Keratinocyte (primary cell): ENCODE measurements around the gene ULK4. TPM values are rescaled to one million over a fixed set of nuclear protein-coding genes. Genes with fewer than 3 reads are reported as not detected.

Source experiments
- DNase-seq: peaks from one replicate; pipeline ENCODE4 v3.0.0-alpha.2; 2011; ENCODE audit warnings: low read depth, missing footprints, low spot score
- FAIRE-seq: peaks from 2 replicates; lab custom pipeline; 2011; peaks lifted over from hg19 to GRCh38; lab: Jason Lieb, UNC
- H2AFZ ChIP-seq: 2 replicates; pipeline ENCODE4 v1.6.0; 2012; ENCODE audit warnings: low read length, control low read depth, inconsistent platforms; ENCODE audit not compliant: control insufficient read depth
- H3K27ac ChIP-seq: 2 replicates; pipeline ENCODE4 v1.5.1; 2011; ENCODE audit warnings: low read length; ENCODE audit not compliant: control insufficient read depth, insufficient read depth
- H3K27me3 ChIP-seq: 3 replicates; pipeline ENCODE4 v1.6.0; 2011; ENCODE audit warnings: low read length; ENCODE audit not compliant: control insufficient read depth, insufficient read depth; ENCODE audit errors: extremely low read depth
- H3K36me3 ChIP-seq, 2 experiments: 2 replicates in 1 of 2; 3 replicates in 1 of 2; pipeline ENCODE4 v1.5.1; 2011; ENCODE audit warnings: low read length in 2 of 2, mild to moderate bottlenecking in 1 of 2; ENCODE audit not compliant: control insufficient read depth in 2 of 2, insufficient read depth in 2 of 2; ENCODE audit errors: extremely low read depth in 1 of 2
- H3K4me1 ChIP-seq: 3 replicates; pipeline ENCODE4 v1.5.1; 2011; ENCODE audit warnings: low read length; ENCODE audit not compliant: control insufficient read depth, insufficient read depth; ENCODE audit errors: extremely low read depth
- H3K4me2 ChIP-seq: 3 replicates; pipeline ENCODE4 v1.6.0; 2011; ENCODE audit warnings: low read depth, low read length; ENCODE audit not compliant: control insufficient read depth, insufficient read depth; ENCODE audit errors: extremely low read depth
- H3K4me3 ChIP-seq, 3 experiments: fragments of 200-600 bp in 1 of 3; sonication (generic) in 1 of 3; 2 replicates in 2 of 3; 3 replicates in 1 of 3; pipeline ENCODE4 v1.5.1; 2011 to 2016; ENCODE audit warnings: low read length in 3 of 3, mild to moderate bottlenecking in 3 of 3, control low read depth in 2 of 3, inconsistent platforms in 1 of 3, low read depth in 1 of 3, mixed read lengths in 1 of 3, mixed run types in 1 of 3, moderate library complexity in 1 of 3; ENCODE audit not compliant: control insufficient read depth in 2 of 3, insufficient read depth in 2 of 3; ENCODE audit errors: extremely low read depth in 1 of 3
- H3K79me2 ChIP-seq: 2 replicates; pipeline ENCODE4 v1.6.0; 2012; ENCODE audit warnings: low read length; ENCODE audit not compliant: control insufficient read depth, insufficient read depth
- H3K9ac ChIP-seq: 3 replicates; pipeline ENCODE4 v1.6.0; 2011; ENCODE audit warnings: low read length; ENCODE audit not compliant: control insufficient read depth, insufficient read depth; ENCODE audit errors: extremely low read depth
- H3K9me1 ChIP-seq: 3 replicates; pipeline ENCODE4 v1.6.0; 2011; ENCODE audit warnings: low read length; ENCODE audit not compliant: control insufficient read depth, insufficient read depth; ENCODE audit errors: extremely low read depth
- H3K9me3 ChIP-seq: 2 replicates; pipeline ENCODE4 v1.5.1; 2012; ENCODE audit warnings: low read depth, low read length; ENCODE audit not compliant: control insufficient read depth
- H4K20me1 ChIP-seq: 3 replicates; pipeline ENCODE4 v1.6.0; 2011; ENCODE audit warnings: low read length; ENCODE audit not compliant: control insufficient read depth, insufficient read depth; ENCODE audit errors: extremely low read depth
- EZH2 ChIP-seq: IDR thresholded peaks from one replicate; pipeline ENCODE4 v1.6.1; 2012; ENCODE audit warnings: inconsistent platforms, mild to moderate bottlenecking, low read length, moderate library complexity
- dilution Hi-C: fragments of 300-500 bp; cut with MboI; formaldehyde crosslinking; loops from one replicate; pipeline ENCODE4 v1.7.0; 2020; ENCODE audit warnings: low sequenced_read_pairs; ENCODE audit not compliant: extremely low pct_ligation_motif_present
- polyA plus RNA-seq, 5 experiments: library from polyadenylated mRNA; depleted of rRNA in 3 of 5; stranded (reverse) in 3 of 5; stranded (forward) in 1 of 5; unstranded in 1 of 5; fragments of >200 nt; gene quantifications; 1 replicate in 1 of 5; 2 replicates in 3 of 5; 3 replicates in 1 of 5; pipeline versions ENCODE4 v1.2.1 to v1.2.3, GENCODE V29; 2011 to 2012; ENCODE audit warnings: missing spikeins in 2 of 5, low read depth in 1 of 5, low replicate concordance in 1 of 5
- TF ChIP-seq, protein P1 (sequence below), 3 experiments: IDR thresholded peaks in 1 of 3; conservative IDR thresholded peaks in 1 of 3; optimal IDR thresholded peaks in 1 of 3; 2 replicates in 2 of 3; 3 replicates in 1 of 3; pipeline versions ENCODE3 to v1.5.1; 2011; ENCODE audit warnings: low read length in 3 of 3, mild to moderate bottlenecking in 3 of 3, moderate library complexity in 2 of 3, control low read depth in 1 of 3, inconsistent platforms in 1 of 3; ENCODE audit not compliant: insufficient read depth in 2 of 3; ENCODE audit errors: extremely low read depth in 1 of 3

The ULK4 gene
- polyA plus RNA-seq, 1 donor (not counting 4 experiments of a cell fraction or from before 2014, with no cell fraction given), result 6.1 TPM

DNA sequence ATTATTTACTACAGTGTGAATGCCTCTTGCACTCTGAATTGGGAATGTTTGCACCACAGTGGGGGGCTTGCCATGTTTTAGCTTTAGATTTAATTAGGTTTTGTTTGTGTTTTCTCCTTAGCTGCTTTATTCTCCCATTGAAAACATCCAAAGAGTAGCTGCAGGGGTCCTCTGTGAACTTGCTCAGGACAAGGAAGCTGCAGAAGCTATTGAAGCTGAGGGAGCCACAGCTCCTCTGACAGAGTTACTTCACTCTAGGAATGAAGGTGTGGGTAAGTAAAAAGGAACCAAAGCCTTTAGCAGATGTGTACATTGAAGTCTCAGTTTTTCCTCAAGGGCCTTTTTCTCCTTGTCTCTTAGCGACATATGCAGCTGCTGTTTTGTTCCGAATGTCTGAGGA, 725.7 kb downstream of the ULK4 start:
- no peaks in the 10 kb centered on the region for H3K9me3 ChIP-seq
- no peak overlapping the region for H3K4me2 ChIP-seq
- DNase-seq, result no peak
- H3K36me3 ChIP-seq, result peaks cover 37 to 55% of the 10 kb centered on the region in 2 experiments
- no peak for FAIRE-seq
- H3K9me1 ChIP-seq, result no peaks in the 10 kb centered on the region
- H3K27ac ChIP-seq, result no peak overlapping the region
- H3K9ac ChIP-seq, result no peak overlapping the region
- H4K20me1 ChIP-seq, result no peaks in the 10 kb centered on the region
- peaks cover 11% of the 10 kb centered on the region for H3K79me2 ChIP-seq
- H3K4me3 ChIP-seq, result no peak overlapping the region
- no peak for TF ChIP-seq EZH2
- TF ChIP-seq, protein P1, sequence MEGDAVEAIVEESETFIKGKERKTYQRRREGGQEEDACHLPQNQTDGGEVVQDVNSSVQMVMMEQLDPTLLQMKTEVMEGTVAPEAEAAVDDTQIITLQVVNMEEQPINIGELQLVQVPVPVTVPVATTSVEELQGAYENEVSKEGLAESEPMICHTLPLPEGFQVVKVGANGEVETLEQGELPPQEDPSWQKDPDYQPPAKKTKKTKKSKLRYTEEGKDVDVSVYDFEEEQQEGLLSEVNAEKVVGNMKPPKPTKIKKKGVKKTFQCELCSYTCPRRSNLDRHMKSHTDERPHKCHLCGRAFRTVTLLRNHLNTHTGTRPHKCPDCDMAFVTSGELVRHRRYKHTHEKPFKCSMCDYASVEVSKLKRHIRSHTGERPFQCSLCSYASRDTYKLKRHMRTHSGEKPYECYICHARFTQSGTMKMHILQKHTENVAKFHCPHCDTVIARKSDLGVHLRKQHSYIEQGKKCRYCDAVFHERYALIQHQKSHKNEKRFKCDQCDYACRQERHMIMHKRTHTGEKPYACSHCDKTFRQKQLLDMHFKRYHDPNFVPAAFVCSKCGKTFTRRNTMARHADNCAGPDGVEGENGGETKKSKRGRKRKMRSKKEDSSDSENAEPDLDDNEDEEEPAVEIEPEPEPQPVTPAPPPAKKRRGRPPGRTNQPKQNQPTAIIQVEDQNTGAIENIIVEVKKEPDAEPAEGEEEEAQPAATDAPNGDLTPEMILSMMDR (optimal IDR thresholded peaks at IDR 0.05 in 1 of 3, IDR thresholded peaks at IDR 0.05 in 1 of 3, conservative IDR thresholded peaks at IDR 0.05 in 1 of 3; ENCODE audit: extremely low read depth in 1 of 3, insufficient read depth in 2 of 3, low read length in 3 of 3), result no peak
- no peaks in the 10 kb centered on the region for H3K4me1 ChIP-seq
- H2AFZ ChIP-seq, result no peak overlapping the region
- no peaks in the 10 kb centered on the region for H3K27me3 ChIP-seq
- dilution Hi-C loops, result loop anchor here (25.0 kb wide), 1 partner anchor 649 kb away; no protein-coding TSS in a partner anchor

GRCh38 chr3:41234823-41235721, 726.8 kb downstream of the ULK4 start:
- TF ChIP-seq, protein P1 (optimal IDR thresholded peaks at IDR 0.05 in 1 of 3, IDR thresholded peaks at IDR 0.05 in 1 of 3, conservative IDR thresholded peaks at IDR 0.05 in 1 of 3; ENCODE audit: extremely low read depth in 1 of 3, insufficient read depth in 2 of 3, low read length in 3 of 3), result no peak
- TF ChIP-seq EZH2, result no peak
- FAIRE-seq (peak; percentile 26), DNase-seq (no peak)
- Histone ChIP-seq H3K9me3 (no peaks in the 10 kb centered on the region), H3K27ac (no peak overlapping the region), H3K4me3 (no peak overlapping the region), H3K79me2 (peaks cover 20% of the 10 kb centered on the region), H2AFZ (no peak overlapping the region), H3K4me2 (no peak overlapping the region), H3K9me1 (no peaks in the 10 kb centered on the region), H3K27me3 (no peaks in the 10 kb centered on the region), H3K9ac (no peak overlapping the region), H3K4me1 (no peaks in the 10 kb centered on the region), H3K36me3 (peaks cover 40 to 55% of the 10 kb centered on the region in 2 experiments), H4K20me1 (no peaks in the 10 kb centered on the region)
- dilution Hi-C loops, result loop anchor here (25.0 kb wide), 1 partner anchor 648 kb away; no protein-coding TSS in a partner anchor
